HepG2 (cell line): ENCODE data around the gene PROX1. TPM values are rescaled to one million over a fixed set of nuclear protein-coding genes. Genes with fewer than 3 reads are reported as not detected.
A peak's percentile ranks its signal among the peaks of the same experiment; 100 is the strongest.

ENCODE experiments used
- AGO1 ChIP-seq: fragments of 200-400 bp; formaldehyde crosslinking; IDR thresholded peaks from 2 replicates; pipeline ENCODE4 v1.6.1; 2017; ENCODE audit warnings: mild to moderate bottlenecking, low read depth, low read length, moderate library complexity; ENCODE audit not compliant: poor library complexity, severe bottlenecking
- GPN1 ChIP-seq: sonication (generic); formaldehyde crosslinking; IDR thresholded peaks from 2 replicates; pipeline ENCODE4 v1.5.1; 2020; ENCODE audit warnings: missing genetic modification reagents, borderline replicate concordance
- ISX ChIP-seq: sonication (generic); formaldehyde crosslinking; conservative IDR thresholded peaks from 2 replicates; pipeline ENCODE4 v1.5.0; 2020; ENCODE audit warnings: missing genetic modification reagents
- ONECUT2 ChIP-seq: sonication (generic); formaldehyde crosslinking; IDR thresholded peaks from 2 replicates; pipeline ENCODE4 v1.4.0; 2020; ENCODE audit warnings: missing genetic modification reagents
- ZNF136 ChIP-seq: sonication (generic); formaldehyde crosslinking; IDR thresholded peaks from 2 replicates; pipeline ENCODE4 v1.8.1; 2022; ENCODE audit warnings: low read depth, mild to moderate bottlenecking, moderate library complexity, missing genetic modification reagents
- ZNF296 ChIP-seq: sonication (generic); formaldehyde crosslinking; conservative IDR thresholded peaks from 2 replicates; pipeline ENCODE4 v1.5.0; 2020; ENCODE audit warnings: mild to moderate bottlenecking, missing genetic modification reagents
- ZNF773 ChIP-seq: sonication (generic); formaldehyde crosslinking; IDR thresholded peaks from 2 replicates; pipeline ENCODE4 v1.4.0; 2020; ENCODE audit warnings: missing genetic modification reagents, borderline replicate concordance
- ZSCAN20 ChIP-seq: sonication (generic); formaldehyde crosslinking; IDR thresholded peaks from 2 replicates; pipeline ENCODE4 v1.4.0; 2020; ENCODE audit warnings: missing genetic modification reagents, mild to moderate bottlenecking, borderline replicate concordance
- polyA plus RNA-seq, 8 experiments: library from polyadenylated mRNA; depleted of rRNA in 3 of 8; stranded (reverse) in 7 of 8; unstranded in 1 of 8; fragments of >200 nt; fragmentation: Illumina TruSeq in 4 of 8; extraction: Trizol in 4 of 8; gene quantifications; 2 replicates each; pipeline versions ENCODE4 v1.2.1 to v1.2.3, GENCODE V29; 2011 to 2016; ENCODE audit warnings: low read depth in 4 of 8, missing spikeins in 1 of 8, mixed read lengths in 1 of 8; ENCODE audit not compliant: insufficient read depth in 1 of 8
- total RNA-seq, 5 experiments: library from RNA; depleted of rRNA; stranded (reverse); fragments of >200 nt; fragmentation: Illumina TruSeq; extraction: Trizol; gene quantifications; 2 replicates each; pipeline ENCODE4 v1.2.3, GENCODE V29; 2016; ENCODE audit warnings: low read depth in 1 of 5
- TF ChIP-seq, protein P1 (sequence below): sonication (generic); IDR thresholded peaks from 2 replicates; pipeline ENCODE4 v1.6.1; 2016; ENCODE audit warnings: low read depth, borderline replicate concordance
- TF ChIP-seq, protein P2 (sequence below): sonication (generic); formaldehyde crosslinking; IDR thresholded peaks from 2 replicates; pipeline ENCODE4 v1.4.0; 2020; ENCODE audit warnings: mild to moderate bottlenecking, missing genetic modification reagents

Gene PROX1
- total and polyA plus RNA-seq, 2 of the 13 experiments (the other 11 are each of a cell fraction or from before 2014, with no cell fraction given) = 12.3 to 30.2 TPM

GRCh38 chr1:213985209-213986019 is 2.4 kb upstream of the PROX1 start (continued):
- TF ChIP-seq AGO1 (peak; percentile 63), GPN1 (no peak), ZSCAN20 (CRISPR knock-in tag) (no peak), ISX (CRISPR knock-in tag) (no peak), ZNF136 (CRISPR knock-in tag) (no peak), ONECUT2 (no peak), ZNF296 (CRISPR knock-in tag) (no peak), ZNF773 (CRISPR knock-in tag) (no peak)
- TF ChIP-seq, protein P1, sequence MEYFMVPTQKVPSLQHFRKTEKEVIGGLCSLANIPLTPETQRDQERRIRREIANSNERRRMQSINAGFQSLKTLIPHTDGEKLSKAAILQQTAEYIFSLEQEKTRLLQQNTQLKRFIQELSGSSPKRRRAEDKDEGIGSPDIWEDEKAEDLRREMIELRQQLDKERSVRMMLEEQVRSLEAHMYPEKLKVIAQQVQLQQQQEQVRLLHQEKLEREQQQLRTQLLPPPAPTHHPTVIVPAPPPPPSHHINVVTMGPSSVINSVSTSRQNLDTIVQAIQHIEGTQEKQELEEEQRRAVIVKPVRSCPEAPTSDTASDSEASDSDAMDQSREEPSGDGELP = no peak
- TF ChIP-seq, protein P2, sequence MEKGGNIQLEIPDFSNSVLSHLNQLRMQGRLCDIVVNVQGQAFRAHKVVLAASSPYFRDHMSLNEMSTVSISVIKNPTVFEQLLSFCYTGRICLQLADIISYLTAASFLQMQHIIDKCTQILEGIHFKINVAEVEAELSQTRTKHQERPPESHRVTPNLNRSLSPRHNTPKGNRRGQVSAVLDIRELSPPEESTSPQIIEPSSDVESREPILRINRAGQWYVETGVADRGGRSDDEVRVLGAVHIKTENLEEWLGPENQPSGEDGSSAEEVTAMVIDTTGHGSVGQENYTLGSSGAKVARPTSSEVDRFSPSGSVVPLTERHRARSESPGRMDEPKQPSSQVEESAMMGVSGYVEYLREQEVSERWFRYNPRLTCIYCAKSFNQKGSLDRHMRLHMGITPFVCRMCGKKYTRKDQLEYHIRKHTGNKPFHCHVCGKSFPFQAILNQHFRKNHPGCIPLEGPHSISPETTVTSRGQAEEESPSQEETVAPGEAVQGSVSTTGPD (CRISPR knock-in tag) = no peak
- TF ChIP-seq, all 625 proteins: peak for 16
